ENCODE measurements around the gene SERPINA12. TPM values are rescaled to one million over a fixed set of nuclear protein-coding genes. Genes with fewer than 3 reads are reported as not detected.

The SERPINA12 gene
- total RNA-seq, 1 experiment from 2014 or later = not detected

DNA sequence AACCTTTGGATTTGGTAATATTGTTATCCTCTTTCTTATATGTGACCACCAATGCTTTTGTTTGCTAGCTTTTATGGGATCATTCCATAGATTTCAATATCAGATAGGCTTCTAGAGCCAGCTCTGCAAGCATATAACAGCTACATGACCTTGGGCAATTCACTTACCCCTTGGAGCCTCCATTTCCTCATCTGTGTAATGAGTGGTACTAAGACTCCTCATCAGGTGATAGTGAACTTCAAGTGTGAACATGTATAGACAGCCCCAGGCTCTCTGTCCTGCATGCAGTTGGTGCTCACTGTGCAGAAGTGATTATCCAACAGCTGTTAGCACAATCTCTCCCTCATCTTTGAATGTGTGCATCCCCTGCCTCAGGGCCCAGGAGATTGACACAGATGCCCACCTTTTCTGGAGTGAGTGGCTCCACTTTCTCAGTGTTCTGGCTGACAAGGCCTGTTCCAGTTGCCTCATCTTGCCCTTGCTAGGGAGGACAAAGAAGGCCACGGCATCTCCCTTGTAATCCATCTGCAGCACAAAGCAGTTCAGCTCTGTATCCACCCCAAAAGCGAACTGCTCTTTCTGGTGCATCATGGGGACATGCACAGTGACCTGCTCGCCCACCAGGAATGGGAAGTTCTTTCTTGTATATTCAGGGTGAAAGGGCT is 42.4 kb downstream of the SERPINA12 start:
- no peak for DNase-seq (ENCODE audit: low read depth)

DNA sequence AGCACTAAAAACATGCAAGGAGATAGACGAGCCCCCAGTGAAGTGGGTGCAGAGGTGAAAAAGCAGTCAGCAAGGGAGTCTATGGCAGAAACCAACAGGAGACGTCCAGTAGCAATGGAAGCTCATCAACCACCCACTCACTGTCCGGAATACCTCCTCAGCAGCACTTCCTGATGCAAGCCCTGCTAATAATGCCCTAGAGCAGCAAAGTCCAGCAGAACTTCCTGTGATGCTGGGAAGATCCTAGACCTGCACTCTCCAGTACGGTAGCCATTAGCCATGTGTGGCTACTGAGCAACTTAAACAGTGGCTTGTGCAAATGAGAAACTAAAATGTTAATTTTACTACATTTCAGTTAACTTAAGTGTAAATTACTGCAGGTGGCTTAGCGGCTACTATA is 44.2 kb downstream of the SERPINA12 start:
- no peak for DNase-seq (ENCODE audit: low read depth)

DNA sequence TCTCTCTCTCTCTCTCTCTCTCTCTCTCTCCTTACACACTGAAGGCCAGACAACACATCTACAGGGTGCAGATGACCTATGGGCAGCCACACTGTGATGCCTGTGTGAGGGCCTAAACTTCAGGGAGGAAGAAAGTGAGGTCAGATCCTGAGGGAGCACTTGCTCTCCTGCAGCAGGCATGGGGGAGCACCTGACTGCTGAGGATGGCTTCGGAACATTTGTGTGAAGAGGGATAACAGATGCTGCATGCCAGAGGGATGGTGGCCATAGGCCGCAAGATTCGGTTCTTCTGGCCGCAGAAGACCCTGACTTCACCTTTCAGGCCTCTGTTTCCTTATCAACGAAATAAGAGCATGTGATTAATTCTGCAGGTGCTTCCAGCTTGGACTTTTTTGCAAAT is 45.0 kb downstream of the SERPINA12 start:
- no peak for DNase-seq (ENCODE audit: low read depth)

DNA sequence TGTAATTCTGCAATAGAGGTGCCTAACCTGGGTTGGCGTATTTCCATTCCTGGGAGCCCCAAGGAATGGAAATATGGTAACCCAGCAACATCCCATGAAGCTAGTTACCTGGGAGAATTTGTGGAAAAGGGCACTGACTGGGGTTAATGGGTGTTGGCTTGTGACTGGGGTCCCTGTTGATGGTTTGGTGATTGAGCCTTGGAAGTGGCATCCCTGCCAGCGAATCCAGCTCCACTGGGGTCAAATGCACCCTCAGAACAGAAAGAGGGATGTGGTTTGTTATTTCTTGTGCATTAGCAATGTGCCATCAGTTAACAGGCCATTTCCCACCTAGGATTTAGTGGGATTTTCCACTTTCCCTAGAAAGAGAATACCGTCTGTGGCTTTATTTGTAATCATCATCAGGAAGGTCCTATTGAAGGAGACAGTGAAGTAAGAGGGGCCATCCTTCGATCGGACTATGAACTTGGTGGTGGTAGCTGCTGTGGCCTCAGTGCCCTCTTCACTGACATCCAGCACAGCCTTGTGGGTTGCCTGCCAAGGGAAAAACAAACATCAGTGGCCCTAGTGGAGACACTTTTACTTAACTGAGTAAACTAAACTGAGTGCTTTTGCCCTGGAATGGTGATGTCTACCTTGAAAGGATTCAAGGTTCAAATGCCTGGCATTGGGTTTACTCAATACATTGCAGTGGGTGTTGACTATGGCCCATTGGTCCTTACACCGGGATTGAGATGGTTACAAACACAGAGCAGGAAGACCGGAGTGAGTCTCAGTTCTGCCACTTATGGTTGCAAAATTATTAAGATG is 46.3 kb downstream of the SERPINA12 start:
- no peak for DNase-seq (ENCODE audit: low read depth)

- DNase-seq (ENCODE audit: low read depth) = no peak
Measured at GRCh38 chr14:94462219-94462551, 47.1 kb downstream of the SERPINA12 start.

DNA sequence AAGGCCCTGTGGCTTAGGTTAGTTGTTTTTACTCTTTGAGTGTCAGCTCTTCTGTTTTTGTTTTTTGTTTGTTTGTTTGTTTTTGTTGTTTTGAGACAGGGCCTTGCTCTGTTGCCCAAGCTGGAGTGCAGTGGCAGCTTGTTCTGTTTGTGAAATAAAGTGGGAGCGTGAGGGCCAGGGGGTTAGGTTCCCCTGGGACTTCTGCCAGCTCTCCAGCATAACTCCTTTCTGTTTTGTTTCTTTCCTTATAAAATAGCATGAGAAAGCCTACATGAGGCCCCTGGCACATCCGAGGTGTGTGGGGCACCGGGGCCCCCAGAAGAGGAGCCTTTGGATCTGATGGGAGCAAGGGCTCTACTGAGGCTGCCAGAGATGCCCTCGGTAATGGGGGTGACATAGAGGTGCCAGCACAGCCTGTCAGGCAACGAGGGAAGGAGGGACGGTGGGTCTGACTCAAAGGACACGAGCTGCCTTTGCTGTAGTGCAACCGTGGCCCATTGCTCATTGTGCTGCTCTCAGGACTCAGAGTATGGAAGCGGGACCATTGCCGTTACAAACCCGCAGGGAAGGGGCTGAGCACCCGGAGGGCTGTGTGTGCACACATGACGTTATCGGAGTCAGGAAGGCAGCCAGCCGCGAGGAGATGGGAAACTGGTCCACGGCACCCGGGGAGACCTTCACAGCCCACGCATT is 47.6 kb downstream of the SERPINA12 start:
- DNase-seq (ENCODE audit: low read depth) = no peak

DNA sequence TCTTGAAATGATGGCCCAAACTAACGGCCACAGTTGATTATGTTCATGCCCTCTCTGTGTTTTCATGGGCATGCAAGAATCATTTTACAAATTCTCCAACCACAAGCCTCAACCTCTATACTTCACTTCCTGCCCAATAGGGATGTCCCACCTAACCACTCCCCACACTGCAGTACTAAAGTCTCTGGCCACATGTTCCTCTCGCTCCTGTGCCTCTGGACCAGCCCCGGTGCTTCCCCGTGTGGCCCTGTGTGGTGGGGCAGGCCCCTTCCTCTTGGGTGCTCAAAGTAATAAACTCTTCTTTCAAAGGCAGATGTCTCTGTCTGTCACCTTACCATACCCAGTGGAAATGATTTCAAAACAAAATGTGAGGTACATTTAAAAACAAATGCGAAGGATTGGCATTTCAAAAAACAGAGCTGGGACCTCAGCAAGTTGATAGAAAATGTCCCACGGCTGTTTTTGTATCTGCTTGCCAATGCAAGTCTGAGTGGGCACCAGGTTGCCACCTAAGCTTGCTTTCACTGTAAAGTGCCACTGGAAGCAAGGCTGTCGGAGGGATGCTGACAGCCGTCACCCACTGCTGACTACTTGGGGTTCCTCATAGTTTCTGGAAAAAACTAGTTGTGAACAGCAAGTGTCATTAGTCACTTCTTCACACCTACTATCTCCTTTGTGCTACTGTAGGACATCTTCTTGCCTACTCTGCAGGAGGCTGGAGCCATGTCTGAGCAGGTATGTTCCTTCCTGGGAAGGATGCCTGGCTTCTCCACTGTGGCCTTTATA is 48.4 kb downstream of the SERPINA12 start:
- DNase-seq (ENCODE audit: low read depth) = no peak

GRCh38 chr14:94458558-94459205 is 50.6 kb downstream of the SERPINA12 start:
- no peak for DNase-seq (ENCODE audit: low read depth)

DNA sequence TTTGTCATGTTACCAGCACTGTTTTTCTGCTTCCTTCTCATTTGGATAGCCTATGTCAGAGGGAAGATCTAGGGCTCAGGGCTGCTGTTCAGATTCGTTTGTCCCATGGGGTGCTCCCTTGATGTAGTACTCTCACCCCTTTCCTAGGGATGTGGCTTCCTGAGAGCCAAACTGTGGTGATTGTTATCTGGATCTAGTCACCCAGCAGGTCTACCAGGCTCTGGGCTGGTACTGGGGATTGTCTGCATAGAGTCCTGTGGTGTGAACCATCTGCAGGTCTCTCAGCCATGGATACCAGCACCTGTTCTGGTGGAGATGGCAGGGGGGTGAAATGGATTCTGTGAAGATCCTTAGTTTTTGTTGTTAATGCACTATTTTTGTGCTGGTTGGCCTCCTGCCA is 51.2 kb downstream of the SERPINA12 start:
- DNase-seq (ENCODE audit: low read depth) = no peak

GRCh38 chr14:94455928-94456327 is 53.3 kb downstream of the SERPINA12 start:
- no peak for DNase-seq (ENCODE audit: low read depth)

- DNase-seq (ENCODE audit: low read depth) = no peak
Measured at GRCh38 chr14:94451826-94452225, 57.4 kb downstream of the SERPINA12 start.

DNA sequence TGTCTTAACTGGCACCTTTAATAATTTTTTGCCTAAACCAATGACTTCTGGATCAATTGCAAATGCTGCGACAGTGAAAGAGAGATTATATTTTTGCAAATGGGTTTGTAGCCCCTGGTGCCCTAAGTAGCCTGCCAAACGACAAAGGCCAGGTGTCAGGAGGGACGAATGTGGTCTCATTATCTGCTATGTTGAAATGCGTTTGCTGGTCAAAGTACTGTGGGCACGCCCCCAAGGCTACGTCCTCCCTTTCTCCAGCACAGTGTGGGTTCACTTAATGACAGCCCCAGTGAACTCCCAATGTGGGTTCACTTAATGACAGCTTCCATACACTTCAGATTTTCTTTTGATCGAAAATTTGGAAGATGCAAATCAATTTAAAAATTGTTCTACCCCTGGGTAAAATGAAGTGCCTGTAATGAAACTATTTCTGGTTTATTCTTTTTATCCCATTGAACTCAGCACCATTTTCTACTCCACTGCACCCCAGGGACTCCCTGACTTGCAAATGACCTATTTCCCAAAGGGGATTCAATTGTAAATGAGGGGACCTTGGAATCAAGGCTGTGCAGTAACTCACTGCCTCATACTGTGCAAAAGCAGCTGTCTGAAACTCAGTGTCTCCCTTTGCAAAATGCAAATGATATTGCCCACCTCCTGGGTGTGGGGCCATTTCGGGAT is 58.0 kb downstream of the SERPINA12 start:
- no peak for DNase-seq (ENCODE audit: low read depth)

DNA sequence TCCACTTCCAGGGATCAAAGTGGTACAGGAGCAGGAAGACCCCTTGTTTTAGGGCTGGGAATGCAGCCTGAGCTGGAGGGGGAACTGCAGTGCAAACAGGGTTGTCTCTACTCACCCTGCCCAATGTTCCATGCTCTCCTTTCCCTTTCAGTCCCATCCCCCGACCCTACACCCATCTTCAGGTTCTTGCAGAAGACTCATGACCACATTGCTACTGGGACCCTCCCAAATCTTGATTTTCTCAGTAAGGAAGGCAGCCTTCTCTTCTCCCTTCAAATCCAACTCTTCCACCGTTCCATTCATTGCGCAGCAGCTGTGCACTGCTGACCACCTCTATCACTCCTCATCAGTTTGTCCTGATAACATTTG is 58.6 kb downstream of the SERPINA12 start:
- no peak for DNase-seq (ENCODE audit: low read depth)

DNA sequence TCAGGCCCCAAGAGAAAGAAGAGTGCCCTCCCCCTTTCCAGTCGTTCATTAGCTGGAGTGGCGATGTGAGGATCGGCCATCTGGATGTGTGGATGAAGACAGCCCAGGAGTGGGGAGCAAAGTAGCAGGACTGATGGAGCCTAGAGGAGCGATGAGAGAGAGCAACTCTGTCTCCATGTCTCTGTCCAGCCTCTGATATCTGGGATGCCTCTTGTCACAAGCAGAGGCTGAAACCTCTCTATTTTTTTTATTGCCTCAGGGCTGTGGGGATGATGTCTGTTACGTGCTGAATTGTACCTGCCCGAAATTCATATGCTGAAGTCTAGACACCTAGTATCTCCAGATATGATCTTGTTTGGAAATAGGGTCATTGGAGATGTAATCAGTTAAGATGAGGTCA is 59.3 kb downstream of the SERPINA12 start:
- no peak for DNase-seq (ENCODE audit: low read depth)

DNA sequence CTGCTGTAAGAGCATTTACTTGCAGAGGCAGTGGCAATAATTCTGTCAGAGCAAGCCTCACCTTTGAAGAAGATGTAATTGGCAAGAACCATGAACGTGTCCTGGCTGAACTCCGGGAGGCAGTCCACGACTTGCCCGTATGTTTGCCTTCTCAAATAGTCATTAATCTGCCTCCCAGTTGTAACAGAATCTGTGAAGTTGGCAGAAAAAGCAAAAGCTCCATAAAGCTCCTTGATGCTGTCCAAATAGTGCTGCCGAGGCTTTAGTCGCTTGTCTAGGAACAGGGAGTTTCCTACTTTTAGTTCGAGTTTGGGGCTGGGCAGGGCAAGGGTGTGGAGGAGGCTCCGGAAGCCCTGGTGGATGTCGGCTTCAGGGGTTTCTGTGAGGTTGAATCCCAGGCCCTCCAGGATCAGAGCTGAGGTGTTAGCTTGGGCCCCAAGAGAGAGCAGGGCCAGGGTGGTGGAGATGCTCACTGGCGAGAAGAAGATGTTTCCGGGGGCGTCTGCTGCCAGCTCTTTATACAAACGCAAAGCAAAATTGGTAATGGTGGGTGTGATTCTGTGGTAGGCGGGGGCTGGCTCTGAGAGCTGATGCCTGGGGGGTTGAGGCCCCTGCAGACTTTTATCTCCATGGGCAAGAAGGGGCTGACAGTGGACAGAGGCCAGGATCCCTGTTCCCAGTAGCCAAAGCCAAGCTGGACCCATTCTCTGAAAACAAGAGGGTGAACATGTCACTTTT is 61.0 kb downstream of the SERPINA12 start:
- DNase-seq (ENCODE audit: low read depth) = no peak

DNA sequence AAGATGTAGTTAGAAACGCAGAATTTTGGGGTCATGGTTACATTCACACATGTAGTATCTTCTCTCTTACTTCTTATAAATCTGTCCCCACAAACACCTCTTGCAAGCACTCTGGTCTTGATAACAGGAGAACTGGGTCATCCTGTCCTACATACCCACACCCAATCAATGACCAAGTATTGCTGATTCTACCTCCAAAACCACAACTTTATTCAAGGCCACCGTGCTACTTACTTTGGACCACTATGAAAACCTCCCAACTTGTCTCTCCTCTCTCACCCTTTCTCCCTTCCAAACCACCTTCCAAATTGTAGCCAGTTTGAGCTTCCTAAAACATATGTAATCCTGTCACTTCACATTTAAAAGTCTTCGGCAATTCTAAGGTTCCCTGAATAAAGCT is 62.1 kb downstream of the SERPINA12 start:
- no peak for DNase-seq (ENCODE audit: low read depth)

- no peak for DNase-seq (ENCODE audit: low read depth)
Measured at GRCh38 chr14:94446126-94446525, 63.1 kb downstream of the SERPINA12 start.

DNA sequence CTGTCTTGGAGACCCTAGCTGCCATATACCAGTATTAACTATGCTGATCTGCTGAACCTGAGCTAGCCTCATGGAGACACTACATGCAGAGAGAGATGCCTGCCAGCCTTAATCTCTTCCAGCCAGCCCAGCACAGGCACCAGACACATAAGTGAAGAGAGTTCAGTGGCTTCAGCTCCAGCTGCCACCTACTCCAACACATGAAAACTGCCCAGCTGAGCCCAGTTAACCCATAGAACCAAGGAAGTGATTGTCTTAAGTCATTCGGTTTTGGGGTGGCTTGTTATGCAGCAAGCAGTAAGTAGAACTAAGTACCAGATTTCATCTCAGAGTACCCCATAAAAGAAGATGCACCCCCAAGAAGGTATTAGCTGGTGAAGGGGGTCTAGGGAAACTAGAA is 64.3 kb downstream of the SERPINA12 start:
- DNase-seq (ENCODE audit: low read depth) = no peak

DNA sequence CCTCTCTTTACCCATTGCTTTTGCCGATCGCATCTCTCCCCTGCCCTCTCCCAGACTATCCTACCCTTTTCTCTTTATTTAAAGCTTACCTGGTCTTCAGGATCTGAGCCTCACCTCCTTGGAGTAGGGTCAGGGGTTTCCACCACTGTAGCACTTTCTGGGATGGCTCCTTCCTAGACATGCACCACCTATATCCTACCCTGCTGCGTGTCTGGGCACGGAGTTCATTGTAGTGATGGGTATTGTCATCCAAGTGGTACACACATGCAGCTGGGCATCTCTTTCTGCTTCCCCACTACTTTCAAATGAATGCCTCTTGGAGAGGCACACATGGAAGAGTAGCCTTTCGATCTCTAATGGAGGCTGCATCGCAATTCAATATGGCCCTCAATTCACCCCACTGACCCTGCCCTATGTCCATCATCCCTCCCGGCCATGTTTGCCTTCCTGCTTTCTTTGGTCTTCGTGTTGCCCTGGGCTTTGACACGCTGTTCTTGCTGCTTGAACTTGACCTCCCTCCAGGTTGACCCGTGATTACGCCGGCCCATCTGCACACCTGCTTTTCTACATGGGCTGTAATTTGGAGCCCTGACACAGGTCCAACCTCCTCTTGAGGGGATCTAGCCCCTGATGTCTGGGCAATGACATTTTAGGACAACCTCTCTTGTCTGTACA is 67.6 kb downstream of the SERPINA12 start:
- no peak for DNase-seq (ENCODE audit: low read depth)

DNA sequence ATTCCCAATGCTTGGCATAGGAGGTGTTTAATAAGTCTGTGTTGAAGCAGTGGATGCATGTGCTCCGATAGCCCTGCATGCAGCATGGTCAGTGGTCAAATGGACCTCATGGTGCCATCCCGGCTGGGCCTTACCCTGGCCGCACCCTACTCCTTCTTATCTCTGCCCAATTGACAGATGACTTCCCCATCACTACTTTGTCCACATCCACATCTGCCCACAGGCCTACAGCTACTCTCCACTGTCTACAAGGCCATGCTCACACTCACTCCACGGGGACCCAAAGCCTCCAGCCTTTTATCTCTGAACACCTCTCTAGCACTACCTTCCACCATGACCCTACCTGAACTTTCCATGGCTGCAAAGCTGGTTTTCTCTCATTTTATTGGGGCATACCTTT is 68.1 kb downstream of the SERPINA12 start:
- DNase-seq (ENCODE audit: low read depth) = no peak
